Gastrocnemius medialis (tissue), 4 donors: ENCODE results near the gene KLC1. TPM values are rescaled to one million over a fixed set of nuclear protein-coding genes. Genes with fewer than 3 reads are reported as not detected.

Experiments used
- ATAC-seq, 2 donors: fragments of 150-250 bp; one replicate each; pipeline ENCODE4 v1.9.1; 2016
- DNase-seq, 2 donors: peaks; one replicate each; pipeline ENCODE4 v3.0.0-alpha.2; 2019
- H3K27ac ChIP-seq, 4 donors: fragments of 200-600 bp; sonication (generic); 1 replicate in 1 of 4; 2 replicates in 3 of 4; pipeline ENCODE4 v1.5.1; 2016 to 2018; ENCODE audit warnings: mild to moderate bottlenecking in 2 of 4, moderate library complexity in 1 of 4
- H3K27me3 ChIP-seq, 3 donors: fragments of 200-600 bp; sonication (generic) in 2 of 3; 1 replicate in 1 of 3; 2 replicates in 2 of 3; pipeline versions ENCODE4 v1.5.1 to v1.6.0; 2016 to 2019; ENCODE audit warnings: mild to moderate bottlenecking in 1 of 3, moderate library complexity in 1 of 3
- H3K36me3 ChIP-seq, 2 donors: fragments of 200-600 bp; sonication (generic) in 1 of 2; one replicate each; pipeline ENCODE4 v1.5.1; 2017 to 2018
- H3K4me1 ChIP-seq, 2 donors: fragments of 200-600 bp; sonication (generic) in 1 of 2; one replicate each; pipeline ENCODE4 v1.5.1; 2016 to 2017; ENCODE audit warnings: mild to moderate bottlenecking in 2 of 2
- H3K4me3 ChIP-seq, 4 donors: fragments of 200-600 bp; sonication (generic) in 3 of 4; 1 replicate in 1 of 4; 2 replicates in 3 of 4; pipeline ENCODE4 v1.5.1; 2016 to 2019; ENCODE audit warnings: mild to moderate bottlenecking in 2 of 4
- H3K9me3 ChIP-seq, 3 donors: fragments of 200-600 bp; sonication (generic) in 2 of 3; 1 replicate in 1 of 3; 2 replicates in 2 of 3; pipeline ENCODE4 v1.5.1; 2016 to 2019
- CTCF ChIP-seq, 5 experiments: fragments of 450-650 bp in 3 of 5; fragments of 200-600 bp in 2 of 5; sonication (generic) in 2 of 5; IDR thresholded peaks in 4 of 5; conservative IDR thresholded peaks in 1 of 5; 1 replicate in 4 of 5; 2 replicates in 1 of 5; pipeline ENCODE4 v1.5.1; 2016 to 2019; ENCODE audit warnings: antibody characterized with exemption in 5 of 5, mild to moderate bottlenecking in 3 of 5, moderate library complexity in 3 of 5
- POLR2A ChIP-seq, 2 donors: fragments of 450-650 bp; IDR thresholded peaks; one replicate each; pipeline ENCODE4 v1.6.1; 2017; ENCODE audit warnings: antibody characterized with exemption in 2 of 2, mild to moderate bottlenecking in 2 of 2, moderate library complexity in 2 of 2
- in situ Hi-C, 4 donors: fragments of 200-750 bp; cut with MboI; loops; one replicate each; pipeline versions ENCODE4 v1.15.0 to v1.8.0; 2017; ENCODE audit warnings: low sequenced_read_pairs in 4 of 4
- intact Hi-C: fragments of 100-400 bp; cut with DNase I; formaldehyde crosslinking; loops from one replicate; pipeline ENCODE4 v1.15.1; 2023; ENCODE audit warnings: low total_unique reads
- total RNA-seq, 4 donors: library from RNA; depleted of rRNA; stranded (reverse); fragments of >200 nt; gene quantifications; one replicate each; pipeline versions ENCODE4 v1.1.0 to v1.2.3, GENCODE V29; 2016

The KLC1 gene
- total RNA-seq, 4 donors from 2014 or later, result 217 to 398 (median 309) TPM

GRCh38 chr14:103707329-103708263 is 78.6 kb downstream of the KLC1 start:
- no peak for ATAC-seq
- no peak overlapping the region for H3K27ac ChIP-seq
- no peak overlapping the region for H3K4me3 ChIP-seq
- H3K9me3 ChIP-seq, result no peaks in the 10 kb centered on the region
- H3K4me1 ChIP-seq, result peaks cover 25 to 26% of the 10 kb centered on the region in 2 donors
- in situ Hi-C loops, result no loop called here
- H3K36me3 ChIP-seq, result peaks cover 0 to 26% of the 10 kb centered on the region in 2 donors
- no peak for DNase-seq
- TF ChIP-seq POLR2A (IDR thresholded peaks at IDR 0.05) (no peak), CTCF (IDR thresholded peaks at IDR 0.05 in 4 of 5, conservative IDR thresholded peaks at IDR 0.05 in 1 of 5) (no peak)
- intact Hi-C loops, result no loop called here
- H3K27me3 ChIP-seq, result no peaks in the 10 kb centered on the region

GRCh38 chr14:103708750-103709187 is 79.8 kb downstream of the KLC1 start:
- H3K4me1 ChIP-seq, result peaks cover 26 to 34% of the 10 kb centered on the region in 2 donors
- DNase-seq, result peak; percentile 52 to 71
- no peak for TF ChIP-seq CTCF (IDR thresholded peaks at IDR 0.05 in 4 of 5, conservative IDR thresholded peaks at IDR 0.05 in 1 of 5)
- no peak for TF ChIP-seq POLR2A (IDR thresholded peaks at IDR 0.05)
- H3K27me3 ChIP-seq, result no peaks in the 10 kb centered on the region
- ATAC-seq, result peak; percentile 59 to 75
- in situ Hi-C loops (no loop called here), intact Hi-C loops (no loop called here)
- H3K27ac ChIP-seq, result peak overlapping the region in 1 of 4 donors; percentile 40
- no peaks in the 10 kb centered on the region for H3K9me3 ChIP-seq
- H3K36me3 ChIP-seq, result peaks cover 0 to 16% of the 10 kb centered on the region in 2 donors
- H3K4me3 ChIP-seq, result peak overlapping the region in 1 of 4 donors; percentile 13

- Histone ChIP-seq H3K27ac (no peak overlapping the region), H3K27me3 (no peaks in the 10 kb centered on the region), H3K36me3 (peaks cover 0 to 12% of the 10 kb centered on the region in 2 donors), H3K9me3 (no peaks in the 10 kb centered on the region), H3K4me3 (no peak overlapping the region), H3K4me1 (peaks cover 32 to 40% of the 10 kb centered on the region in 2 donors)
- in situ Hi-C loops (no loop called here), intact Hi-C loops (loop anchor here (10.0 kb wide), 1 partner anchor 315 kb away; no protein-coding TSS in a partner anchor)
- TF ChIP-seq POLR2A (IDR thresholded peaks at IDR 0.05) (no peak), CTCF (IDR thresholded peaks at IDR 0.05 in 4 of 5, conservative IDR thresholded peaks at IDR 0.05 in 1 of 5) (no peak)
- DNase-seq, result no peak
- no peak for ATAC-seq
Observed at GRCh38 chr14:103709814-103710213, 80.8 kb downstream of the KLC1 start.

- Histone ChIP-seq H3K27ac (peak overlapping the region in 3 of 4 donors; percentile 39 to 75 (median 62)), H3K4me3 (no peak overlapping the region), H3K4me1 (peaks cover 34 to 41% of the 10 kb centered on the region in 2 donors), H3K27me3 (no peaks in the 10 kb centered on the region), H3K9me3 (no peaks in the 10 kb centered on the region), H3K36me3 (peaks cover 0 to 7% of the 10 kb centered on the region in 2 donors)
- in situ Hi-C loops (no loop called here), intact Hi-C loops (loop anchor here (10.0 kb wide), 1 partner anchor 316 kb away; no protein-coding TSS in a partner anchor)
- ATAC-seq (no peak), DNase-seq (no peak)
- no peak for TF ChIP-seq CTCF (IDR thresholded peaks at IDR 0.05 in 4 of 5, conservative IDR thresholded peaks at IDR 0.05 in 1 of 5)
- no peak for TF ChIP-seq POLR2A (IDR thresholded peaks at IDR 0.05)
Observed at GRCh38 chr14:103710771-103711377, 81.9 kb downstream of the KLC1 start.
